ENCODE measurements around the gene PUDP. TPM values are rescaled to one million over a fixed set of nuclear protein-coding genes. Genes with fewer than 3 reads are reported as not detected.

The PUDP gene
- total RNA-seq, 2 experiments from 2014 or later = 16.6 to 18.4 TPM

DNA sequence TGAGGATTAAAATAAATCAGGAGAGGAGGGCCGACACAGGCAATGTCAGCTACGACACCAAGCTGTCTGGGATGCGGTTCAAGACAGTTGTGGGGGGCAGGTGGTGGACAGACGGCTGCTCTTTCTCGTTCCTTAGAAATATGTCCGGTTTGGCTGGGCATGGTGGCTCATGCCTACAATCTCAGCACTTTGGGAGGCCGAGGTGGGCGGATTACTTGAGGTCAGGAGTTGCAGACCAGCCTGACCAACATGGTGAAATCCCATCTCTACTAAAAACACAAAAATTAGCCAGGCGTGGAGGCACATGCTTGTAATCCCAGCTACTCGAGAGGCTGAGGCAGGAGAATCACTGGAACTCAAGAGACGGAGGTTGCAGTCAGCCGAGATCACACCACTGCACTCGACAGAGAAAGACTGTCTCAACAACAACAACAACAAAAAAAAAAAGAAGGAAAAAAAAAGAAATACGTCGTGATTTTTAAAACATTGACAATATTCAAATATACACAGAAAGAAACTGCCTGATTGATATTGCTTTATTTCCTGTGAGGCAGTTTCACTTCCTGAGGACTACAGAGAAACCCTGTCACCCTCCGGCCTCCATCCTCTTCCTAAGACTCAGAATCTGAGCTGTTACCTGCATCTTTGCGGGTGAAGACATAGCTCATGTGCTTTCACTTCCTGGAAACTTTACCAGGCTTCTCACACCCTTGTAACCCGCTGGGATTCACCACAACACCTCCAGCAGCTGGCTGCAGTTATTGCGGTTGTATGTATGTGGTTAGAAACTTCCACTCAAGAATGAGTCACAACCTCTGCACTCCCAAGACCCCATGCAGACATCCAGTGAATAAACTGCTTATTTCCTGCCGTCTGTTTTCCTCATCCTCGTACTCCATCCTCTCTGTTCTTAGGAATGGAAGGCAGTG lies 64.2 kb downstream of the PUDP start:
- intact Hi-C loops (cut with micrococcal nuclease) = no loop called here
- H3K27me3 Mint-ChIP-seq = no peaks in the 10 kb centered on the region
- H3K27ac Mint-ChIP-seq = peak overlapping the region; percentile 75
- peaks cover 10% of the 10 kb centered on the region for H3K36me3 Mint-ChIP-seq (ENCODE audit: low read depth)
- no peaks in the 10 kb centered on the region for H3K9me3 Mint-ChIP-seq
- TF ChIP-seq, protein P1, sequence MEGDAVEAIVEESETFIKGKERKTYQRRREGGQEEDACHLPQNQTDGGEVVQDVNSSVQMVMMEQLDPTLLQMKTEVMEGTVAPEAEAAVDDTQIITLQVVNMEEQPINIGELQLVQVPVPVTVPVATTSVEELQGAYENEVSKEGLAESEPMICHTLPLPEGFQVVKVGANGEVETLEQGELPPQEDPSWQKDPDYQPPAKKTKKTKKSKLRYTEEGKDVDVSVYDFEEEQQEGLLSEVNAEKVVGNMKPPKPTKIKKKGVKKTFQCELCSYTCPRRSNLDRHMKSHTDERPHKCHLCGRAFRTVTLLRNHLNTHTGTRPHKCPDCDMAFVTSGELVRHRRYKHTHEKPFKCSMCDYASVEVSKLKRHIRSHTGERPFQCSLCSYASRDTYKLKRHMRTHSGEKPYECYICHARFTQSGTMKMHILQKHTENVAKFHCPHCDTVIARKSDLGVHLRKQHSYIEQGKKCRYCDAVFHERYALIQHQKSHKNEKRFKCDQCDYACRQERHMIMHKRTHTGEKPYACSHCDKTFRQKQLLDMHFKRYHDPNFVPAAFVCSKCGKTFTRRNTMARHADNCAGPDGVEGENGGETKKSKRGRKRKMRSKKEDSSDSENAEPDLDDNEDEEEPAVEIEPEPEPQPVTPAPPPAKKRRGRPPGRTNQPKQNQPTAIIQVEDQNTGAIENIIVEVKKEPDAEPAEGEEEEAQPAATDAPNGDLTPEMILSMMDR (IDR thresholded peaks at IDR 0.05) = no peak
- peak overlapping the region; percentile 33 for H3K4me3 Mint-ChIP-seq
- peak; percentile 85 for ATAC-seq
- H3K4me1 Mint-ChIP-seq (ENCODE audit: low read depth) = peaks cover 51% of the 10 kb centered on the region
- ChIA-PET POLR2A (interaction anchor here (1.0 kb wide), 1 partner anchor 52 kb away, joined by 3 read pairs; no protein-coding TSS in a partner anchor), CTCF (no interaction called here)
- peak; percentile 66 for DNase-seq

- Mint-ChIP-seq H3K36me3 (ENCODE audit: low read depth) (peaks cover 10% of the 10 kb centered on the region), H3K4me1 (ENCODE audit: low read depth) (peaks cover 46% of the 10 kb centered on the region), H3K27ac (peak overlapping the region; percentile 75), H3K27me3 (no peaks in the 10 kb centered on the region), H3K9me3 (no peaks in the 10 kb centered on the region), H3K4me3 (no peak overlapping the region)
- ChIA-PET POLR2A (interaction anchor here (1.0 kb wide), 1 partner anchor 52 kb away, joined by 3 read pairs; no protein-coding TSS in a partner anchor), CTCF (no interaction called here)
- DNase-seq = no peak
- intact Hi-C loops (cut with micrococcal nuclease) = no loop called here
- TF ChIP-seq, protein P1 (IDR thresholded peaks at IDR 0.05) = no peak
- ATAC-seq = no peak
Observed at GRCh38 chrX:7083021-7083420, 64.9 kb downstream of the PUDP start.

DNA sequence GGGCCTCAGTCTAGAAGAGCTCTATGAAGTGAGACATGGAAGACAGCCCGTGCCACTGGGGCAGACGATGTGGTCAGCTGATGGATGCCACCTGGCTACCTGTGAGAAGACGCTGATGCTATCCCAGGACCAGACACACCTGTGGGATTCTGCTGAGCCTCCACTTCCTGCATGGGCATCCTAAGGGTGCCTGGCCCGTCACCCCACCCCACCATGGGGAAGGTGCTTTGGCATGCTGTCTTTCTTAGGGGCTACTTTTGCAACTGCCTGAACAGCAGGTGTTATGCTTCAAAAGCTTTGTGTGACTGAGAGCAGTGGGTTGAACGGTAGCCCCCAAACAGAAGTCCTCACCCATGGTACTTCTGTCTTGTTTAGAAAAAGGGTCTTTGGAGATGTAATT lies 65.4 kb downstream of the PUDP start:
- intact Hi-C loops (cut with micrococcal nuclease) = no loop called here
- Mint-ChIP-seq H3K27me3 (no peaks in the 10 kb centered on the region), H3K9me3 (no peaks in the 10 kb centered on the region), H3K27ac (no peak overlapping the region), H3K36me3 (ENCODE audit: low read depth) (peaks cover 10% of the 10 kb centered on the region), H3K4me3 (no peak overlapping the region), H3K4me1 (ENCODE audit: low read depth) (peaks cover 46% of the 10 kb centered on the region)
- DNase-seq (no peak), ATAC-seq (no peak)
- ChIA-PET CTCF (no interaction called here), POLR2A (interaction anchor here (1.0 kb wide), 1 partner anchor 53 kb away, joined by 3 read pairs; no protein-coding TSS in a partner anchor)
- TF ChIP-seq, protein P1 (IDR thresholded peaks at IDR 0.05) = no peak

GRCh38 chrX:7077241-7078230 lies 70.4 kb downstream of the PUDP start:
- Mint-ChIP-seq H3K36me3 (ENCODE audit: low read depth) (peaks cover 8% of the 10 kb centered on the region), H3K27me3 (no peaks in the 10 kb centered on the region), H3K27ac (no peak overlapping the region), H3K4me1 (ENCODE audit: low read depth) (peaks cover 22% of the 10 kb centered on the region), H3K4me3 (no peak overlapping the region), H3K9me3 (no peaks in the 10 kb centered on the region)
- TF ChIP-seq, protein P1 (IDR thresholded peaks at IDR 0.05) = no peak
- ChIA-PET POLR2A (no interaction called here), CTCF (no interaction called here)
- ATAC-seq (no peak), DNase-seq (no peak)
- intact Hi-C loops (cut with micrococcal nuclease) = no loop called here
